GM18520 (cell line): ENCODE results near the gene TMPRSS7.
"Not testable (repeated sequence)": the region's sequence is repeated elsewhere in the genome, so short reads cannot be mapped to it uniquely, and the experiment has no call there.

ENCODE experiments used
- ATAC-seq: cut with Tn5 transposase; IDR thresholded peaks from one replicate; pipeline ENCODE4 v1.9.1; 2021; ENCODE audit not compliant: unreplicated experiment

The TMPRSS7 gene

DNA sequence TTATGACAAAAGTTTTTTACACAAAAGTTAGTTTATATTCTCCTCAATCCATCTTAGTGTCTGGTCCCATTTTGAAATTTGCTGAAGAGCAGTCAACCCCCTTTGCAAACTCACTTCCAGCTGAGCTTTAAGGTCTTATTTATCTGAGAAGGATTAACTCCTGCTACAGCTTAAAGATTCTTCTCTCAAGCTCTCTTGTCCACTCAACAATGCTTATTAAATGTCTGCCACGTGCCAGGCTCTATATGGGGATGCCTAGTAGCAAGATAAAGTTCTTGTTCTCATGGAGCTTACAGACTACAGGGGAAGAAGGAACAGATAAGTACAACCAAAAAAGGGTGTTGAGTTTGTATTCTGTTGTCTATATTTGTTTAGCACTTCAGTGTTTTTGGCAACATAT is 18.7 kb downstream of the TMPRSS7 start:
- ATAC-seq: no peak

DNA sequence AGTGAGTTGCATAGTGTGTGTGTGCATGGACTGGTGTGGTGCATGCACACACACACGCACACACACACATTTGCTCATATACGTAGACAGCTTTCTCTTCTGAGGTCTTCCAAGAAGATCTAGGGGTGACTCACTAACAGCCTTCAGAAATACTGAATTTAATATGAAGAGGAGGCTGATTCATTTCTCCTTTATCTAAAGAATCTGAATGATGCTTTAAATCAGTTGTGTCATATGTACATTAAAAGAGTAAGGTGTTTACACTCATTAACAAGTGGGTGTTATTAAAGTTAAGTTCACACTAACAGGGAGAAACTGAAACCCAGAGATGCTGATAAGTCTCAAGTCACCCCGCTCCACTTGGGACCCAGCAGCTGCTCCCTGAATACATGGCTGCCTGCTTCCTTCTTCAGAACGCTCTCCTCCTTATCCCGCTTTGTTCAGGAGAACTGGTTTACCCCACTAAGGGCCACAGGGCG is 22.0 kb downstream of the TMPRSS7 start:
- ATAC-seq: no peak

DNA sequence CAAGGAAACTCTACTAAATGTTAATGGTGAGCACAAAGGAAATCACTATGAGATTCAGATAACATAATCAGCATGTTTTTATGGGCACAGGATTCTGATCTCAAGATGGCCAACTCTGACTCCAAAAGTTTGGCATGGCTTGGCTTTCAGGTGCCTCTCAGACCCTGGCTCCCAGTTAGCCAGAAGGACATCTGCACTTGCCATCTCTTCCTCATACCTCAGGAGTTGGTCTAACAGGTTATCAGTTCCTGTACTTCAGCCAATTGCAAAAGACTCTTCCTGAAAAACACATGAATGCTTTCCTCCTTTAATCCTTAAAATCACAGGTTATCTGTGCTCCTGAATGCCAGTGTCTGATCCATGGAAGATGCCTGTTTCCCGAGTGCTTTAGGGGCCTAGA is 25.0 kb downstream of the TMPRSS7 start:
- ATAC-seq: no peak

DNA sequence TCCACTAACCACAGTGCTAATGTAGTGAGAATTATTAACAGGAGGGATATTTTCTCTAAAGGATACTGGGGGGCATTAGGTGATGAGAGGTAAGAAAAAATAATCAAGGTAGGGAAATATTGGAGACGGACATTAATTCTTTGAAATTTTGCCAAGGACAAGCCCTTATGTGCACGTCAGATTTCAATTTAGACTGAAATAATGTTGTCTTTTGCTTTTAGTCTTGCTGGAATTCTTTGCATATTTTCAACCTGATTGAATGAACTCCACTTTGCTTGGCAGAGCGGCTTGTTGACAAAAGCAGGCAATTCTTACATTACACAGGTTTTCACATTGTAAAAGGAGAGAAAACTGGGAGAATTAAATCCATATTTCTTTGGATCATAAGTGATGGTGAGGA is 26.6 kb downstream of the TMPRSS7 start:
- no peak for ATAC-seq

DNA sequence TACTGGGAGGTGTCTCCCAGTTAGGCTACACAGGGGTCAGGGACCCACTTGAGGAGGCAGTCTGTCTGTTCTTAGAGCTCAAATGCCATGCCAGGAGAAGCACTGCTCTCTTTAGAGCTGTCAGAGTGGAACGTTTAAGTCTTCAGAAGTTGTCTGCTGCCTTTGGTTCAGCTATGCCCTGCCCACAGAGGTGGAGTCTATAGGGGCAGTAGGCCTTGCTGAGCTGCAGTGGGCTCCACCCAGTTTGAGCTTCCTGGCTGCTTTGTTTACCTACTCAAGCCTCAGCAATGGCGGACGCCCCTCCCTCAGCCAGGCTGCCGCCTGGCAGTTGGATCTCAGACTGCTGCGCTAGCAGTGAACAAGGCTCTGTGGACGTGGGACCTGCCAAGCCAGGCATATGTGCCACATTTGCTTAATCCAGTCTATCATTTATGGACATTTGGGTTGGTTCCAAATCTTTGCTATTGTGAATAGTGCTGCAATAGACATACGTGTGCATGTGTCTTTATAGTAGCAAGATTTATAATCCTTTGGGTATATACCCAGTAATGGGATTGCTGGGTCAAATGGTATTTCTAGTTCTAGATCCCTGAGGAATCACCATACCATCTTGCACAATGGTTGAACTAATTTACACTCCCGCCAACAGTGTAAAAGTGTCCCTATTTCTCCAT is 38.0 kb downstream of the TMPRSS7 start:
- ATAC-seq: not testable (repeated sequence)

DNA sequence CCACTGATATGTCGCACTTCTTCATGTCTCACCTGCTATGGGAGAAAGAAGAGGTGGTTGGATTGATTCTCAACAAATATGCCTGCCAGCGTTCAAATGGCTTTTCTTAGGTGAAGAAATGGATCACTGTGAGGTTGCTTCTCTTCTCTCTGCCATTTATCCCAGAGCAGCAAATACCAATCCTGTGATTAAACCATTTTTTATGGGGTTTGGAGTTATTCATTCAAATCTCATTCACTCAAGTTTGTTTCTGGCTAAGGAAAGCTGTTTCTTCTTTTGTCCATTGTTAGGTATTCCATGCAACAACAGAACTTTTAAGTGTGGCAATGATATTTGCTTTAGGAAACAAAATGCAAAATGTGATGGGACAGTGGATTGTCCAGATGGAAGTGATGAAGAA is 39.5 kb downstream of the TMPRSS7 start:
- ATAC-seq: no peak

DNA sequence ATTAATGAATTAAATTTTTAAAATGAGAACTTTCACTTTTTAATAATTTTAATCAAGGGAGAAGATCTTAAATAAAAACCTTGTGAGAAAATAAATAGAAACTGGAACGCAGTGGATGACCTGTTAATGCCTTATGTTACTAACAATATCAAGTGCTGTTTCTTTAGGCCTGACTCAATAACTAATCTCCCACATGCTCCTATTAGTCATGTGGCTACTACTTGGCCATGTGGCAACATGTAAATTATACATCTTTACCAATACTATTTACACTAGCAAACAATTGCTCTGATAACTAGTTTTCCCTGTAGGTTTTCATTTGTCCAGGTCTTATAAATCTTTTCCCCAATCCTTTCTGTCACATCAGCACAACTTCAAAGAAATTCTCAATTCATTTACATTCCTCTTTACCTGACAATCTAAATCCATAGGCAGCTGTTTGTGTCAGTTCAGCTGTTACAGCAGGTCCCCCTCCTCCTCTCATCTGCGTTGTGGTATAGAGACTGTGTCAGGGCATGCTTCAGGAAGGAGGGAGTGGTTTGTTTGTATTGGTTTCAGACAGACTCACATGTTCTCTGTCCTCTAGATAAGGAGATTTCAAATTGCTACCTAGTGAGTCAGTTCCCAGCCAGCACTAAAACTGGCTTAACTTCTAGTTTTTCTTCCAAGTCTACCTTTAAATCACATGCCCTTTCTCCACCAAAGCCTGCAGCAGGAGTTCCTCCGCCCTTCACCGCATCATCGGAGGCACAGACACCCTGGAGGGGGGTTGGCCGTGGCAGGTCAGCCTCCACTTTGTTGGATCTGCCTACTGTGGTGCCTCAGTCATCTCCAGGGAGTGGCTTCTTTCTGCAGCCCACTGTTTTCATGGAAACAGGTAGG is 40.3 kb downstream of the TMPRSS7 start:
- ATAC-seq: peak; percentile 76

DNA sequence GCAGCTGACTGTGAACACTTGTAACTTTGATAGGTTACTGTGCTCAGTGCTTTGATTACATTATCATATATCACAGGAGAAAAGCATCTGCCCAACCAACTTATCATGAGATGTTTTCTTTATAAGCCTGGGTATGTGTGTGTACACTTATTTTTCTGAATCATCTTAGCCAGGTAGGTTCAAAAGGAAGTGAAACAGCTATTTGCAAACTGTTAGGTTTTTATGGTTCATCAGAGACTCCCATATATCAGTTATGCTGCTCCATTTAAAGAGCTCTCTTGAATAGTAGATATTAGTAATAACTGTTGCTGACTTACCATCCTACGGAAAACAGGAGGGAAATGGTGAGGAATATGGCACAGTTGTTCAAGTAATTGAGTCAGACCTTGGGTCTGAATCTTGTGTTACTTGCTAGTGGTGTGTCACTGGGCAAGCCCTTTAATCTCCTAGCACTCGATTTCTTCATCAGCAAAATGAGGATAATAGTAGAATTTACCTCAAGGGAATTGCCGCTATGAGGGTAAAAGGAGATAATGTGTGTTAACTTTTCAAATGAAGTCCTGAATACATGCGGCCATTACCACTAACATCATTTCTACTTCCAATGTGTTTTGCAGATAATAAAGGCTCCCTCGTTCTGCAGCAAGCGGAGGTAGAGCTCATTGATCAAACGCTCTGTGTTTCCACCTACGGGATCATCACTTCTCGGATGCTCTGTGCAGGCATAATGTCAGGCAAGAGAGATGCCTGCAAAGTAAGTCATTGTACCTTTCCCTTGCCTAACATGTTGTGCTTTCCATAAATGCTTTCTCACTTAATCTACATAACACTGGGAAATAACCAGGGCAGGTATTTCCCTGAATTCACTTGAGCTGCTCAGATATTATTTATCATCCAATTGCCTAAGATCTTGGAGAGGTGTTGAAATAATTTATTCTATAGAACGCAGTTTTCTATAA is 43.9 kb downstream of the TMPRSS7 start:
- ATAC-seq: no peak

DNA sequence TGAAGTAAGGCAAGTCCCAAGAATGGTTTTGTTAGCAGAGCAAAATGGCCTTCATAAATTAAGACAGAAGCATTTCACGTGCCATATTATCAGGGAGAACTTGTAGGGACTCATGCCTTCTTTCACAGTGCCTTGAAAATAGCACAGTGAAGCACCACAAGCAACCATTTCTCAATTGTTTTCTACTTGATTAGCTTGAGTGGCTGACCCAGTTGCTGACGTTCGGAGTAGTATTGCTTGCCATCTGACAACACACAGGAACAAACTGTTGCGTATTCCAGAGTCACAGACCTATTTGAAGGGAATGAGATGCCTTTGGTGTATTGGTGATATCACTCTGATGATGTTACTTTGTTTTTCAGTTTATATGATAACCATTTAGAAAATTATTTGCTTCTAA is 48.7 kb downstream of the TMPRSS7 start:
- ATAC-seq: no peak

DNA sequence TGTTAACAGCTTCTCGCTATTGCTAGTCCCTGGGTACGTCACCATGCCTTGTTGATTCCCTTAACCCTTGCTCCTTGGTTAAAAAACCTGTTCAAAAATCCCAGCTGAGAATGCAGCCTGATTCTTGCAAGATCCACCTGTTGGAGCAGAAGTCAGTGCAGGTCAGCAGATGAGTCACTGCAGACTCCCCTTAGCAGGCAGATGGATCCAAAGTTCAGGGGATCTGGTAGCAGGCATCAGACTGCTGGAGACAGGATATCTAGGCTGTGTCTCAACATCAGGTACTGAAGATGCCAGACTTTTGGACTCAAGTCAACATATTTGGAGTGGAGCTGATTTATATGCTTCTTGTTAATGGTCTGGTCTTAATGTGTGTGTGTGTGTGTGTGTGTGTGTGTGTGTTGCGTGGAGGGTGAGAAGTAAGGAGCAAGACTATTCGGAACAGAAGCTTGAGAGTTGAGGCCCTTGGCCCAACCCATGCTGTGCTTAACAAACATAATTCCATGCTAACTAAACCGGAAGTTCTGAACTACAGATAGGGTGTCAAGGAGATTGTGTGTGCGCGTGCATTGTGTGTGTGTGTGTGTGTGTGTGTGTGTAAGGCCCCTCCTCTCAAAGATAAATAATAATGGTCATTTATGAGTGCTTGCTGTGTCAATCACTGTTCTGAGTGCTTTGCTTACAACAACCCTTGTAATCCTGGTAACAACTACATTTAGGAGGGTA is 50.6 kb downstream of the TMPRSS7 start:
- no peak for ATAC-seq

DNA sequence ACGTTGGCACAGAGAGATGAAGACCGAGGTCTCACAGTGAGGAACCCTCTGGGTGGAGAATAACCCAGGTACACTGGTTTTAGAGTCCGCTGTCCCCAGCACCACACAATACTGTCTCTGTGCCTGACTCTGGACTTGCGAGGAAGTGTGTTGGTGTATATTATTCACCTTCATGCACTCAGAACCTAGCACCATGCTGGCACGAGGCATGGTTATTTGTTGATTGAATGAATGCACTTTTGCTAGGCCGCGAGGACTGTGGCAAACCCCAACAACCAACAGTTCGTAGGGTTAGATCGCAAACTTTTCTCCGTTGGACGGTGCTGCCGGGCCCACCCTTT is 51.2 kb downstream of the TMPRSS7 start:
- ATAC-seq: no peak

DNA sequence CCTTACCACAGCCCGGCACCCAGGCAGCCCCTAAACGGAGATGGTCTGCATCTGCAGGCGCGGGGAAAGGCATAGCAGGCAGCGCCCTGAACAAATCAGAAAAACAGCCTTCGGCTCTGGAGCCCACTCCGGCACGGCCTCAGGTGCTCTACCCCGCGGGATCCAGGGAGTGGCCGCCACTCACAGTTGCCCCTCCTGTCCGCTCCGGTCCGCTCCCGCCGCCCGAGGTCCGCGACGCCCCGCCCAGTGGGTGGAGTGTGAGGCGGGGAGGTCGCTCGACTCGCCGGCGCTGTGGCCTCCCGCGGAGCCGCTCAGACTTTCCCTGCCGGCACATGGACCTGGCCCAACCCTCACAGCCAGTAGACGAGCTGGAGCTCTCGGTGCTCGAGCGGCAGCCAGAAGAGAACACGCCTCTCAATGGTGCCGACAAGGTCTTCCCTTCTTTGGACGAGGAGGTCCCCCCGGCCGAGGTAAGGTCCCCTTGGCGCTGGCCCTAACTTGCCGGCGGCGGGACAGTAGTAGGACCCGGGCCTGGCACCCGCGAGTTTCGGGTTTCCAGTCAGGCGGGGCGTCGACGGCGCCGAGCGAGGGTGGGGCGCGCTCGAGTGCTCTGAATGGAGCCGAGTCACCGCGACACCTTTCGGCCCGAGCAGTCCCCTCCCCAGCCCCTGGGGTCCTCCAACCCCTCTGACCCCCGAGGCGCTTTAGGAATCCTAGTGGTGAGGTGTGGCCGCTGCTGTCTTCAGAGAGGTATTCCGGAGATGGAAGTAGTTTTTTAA is 51.7 kb downstream of the TMPRSS7 start, which contains the start of gene C3orf52:
Gene C3orf52 (plus strand): TSS at position 314 of the 779 bp plus-strand sequence. CDS start 19 bp downstream, at position 333.
- peak; percentile 76 for ATAC-seq

DNA sequence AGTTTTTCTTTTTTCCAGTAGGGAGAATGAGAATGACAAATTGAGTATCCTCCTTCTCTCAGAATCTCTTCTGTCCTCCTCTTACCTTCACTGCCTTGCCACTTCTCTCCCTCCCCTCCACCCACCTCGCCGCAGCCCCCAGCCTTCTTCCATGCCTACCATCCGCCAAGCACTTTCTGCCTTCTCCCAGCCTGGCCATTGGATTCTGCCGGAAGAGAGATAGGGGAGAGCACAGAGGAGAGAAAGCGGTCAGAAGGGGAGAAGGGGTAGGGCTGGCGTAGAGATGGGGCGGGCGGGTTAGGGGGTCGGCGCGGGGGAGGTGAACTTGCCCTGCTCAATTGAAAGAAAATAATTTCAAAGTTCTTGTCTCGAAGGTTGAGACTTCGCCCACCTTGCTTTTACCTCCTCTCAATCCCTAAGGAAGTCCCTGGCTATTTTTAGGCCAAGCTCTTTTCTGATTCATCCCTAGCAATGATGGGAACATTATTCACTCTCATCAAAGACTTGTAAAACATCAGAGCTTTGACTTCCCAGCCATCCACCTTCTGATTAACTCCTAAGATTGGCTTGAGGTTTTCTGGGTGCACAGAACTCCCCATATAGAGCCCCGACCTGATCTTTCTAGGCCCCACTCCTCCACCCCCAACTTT is 52.5 kb downstream of the TMPRSS7 start:
- ATAC-seq: no peak

DNA sequence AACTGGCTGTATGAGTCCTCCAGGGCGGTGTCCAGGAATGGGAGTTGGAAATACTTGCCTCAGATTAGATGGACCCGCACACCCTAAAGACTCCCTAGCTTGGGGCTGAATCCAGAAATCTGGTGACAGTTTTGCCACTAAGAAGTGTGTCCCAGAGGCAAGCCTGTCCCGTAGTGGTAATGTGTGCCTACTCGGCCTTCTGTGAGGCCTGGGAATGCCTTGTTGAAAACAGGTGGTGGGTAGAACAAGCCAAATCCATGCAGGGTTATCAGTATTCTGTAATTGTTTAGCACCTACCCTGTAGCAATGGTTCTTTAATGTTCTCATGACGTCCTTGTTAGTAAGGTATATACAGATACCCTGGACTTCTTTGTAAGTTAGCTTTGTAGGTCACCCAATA is 53.2 kb downstream of the TMPRSS7 start:
- ATAC-seq: no peak

DNA sequence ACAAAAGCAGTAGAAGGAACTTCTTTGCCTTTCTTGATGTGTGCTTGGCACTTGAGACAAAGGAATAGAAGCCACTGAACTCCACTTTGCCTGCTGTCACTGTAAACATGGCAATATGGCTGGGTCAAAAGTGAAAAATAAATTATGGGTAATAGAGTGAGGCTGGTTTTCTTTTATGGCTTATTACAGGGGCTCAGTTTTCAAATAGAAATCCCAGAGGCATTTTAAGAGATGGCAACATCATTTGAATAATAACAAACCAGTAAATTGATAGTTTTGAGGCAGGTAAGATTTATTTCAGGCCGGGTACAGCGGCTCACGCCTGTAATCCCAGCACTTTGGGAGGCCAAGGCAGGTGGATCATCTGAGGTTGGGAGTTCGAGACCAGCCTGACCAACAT is 54.4 kb downstream of the TMPRSS7 start:
- no peak for ATAC-seq

DNA sequence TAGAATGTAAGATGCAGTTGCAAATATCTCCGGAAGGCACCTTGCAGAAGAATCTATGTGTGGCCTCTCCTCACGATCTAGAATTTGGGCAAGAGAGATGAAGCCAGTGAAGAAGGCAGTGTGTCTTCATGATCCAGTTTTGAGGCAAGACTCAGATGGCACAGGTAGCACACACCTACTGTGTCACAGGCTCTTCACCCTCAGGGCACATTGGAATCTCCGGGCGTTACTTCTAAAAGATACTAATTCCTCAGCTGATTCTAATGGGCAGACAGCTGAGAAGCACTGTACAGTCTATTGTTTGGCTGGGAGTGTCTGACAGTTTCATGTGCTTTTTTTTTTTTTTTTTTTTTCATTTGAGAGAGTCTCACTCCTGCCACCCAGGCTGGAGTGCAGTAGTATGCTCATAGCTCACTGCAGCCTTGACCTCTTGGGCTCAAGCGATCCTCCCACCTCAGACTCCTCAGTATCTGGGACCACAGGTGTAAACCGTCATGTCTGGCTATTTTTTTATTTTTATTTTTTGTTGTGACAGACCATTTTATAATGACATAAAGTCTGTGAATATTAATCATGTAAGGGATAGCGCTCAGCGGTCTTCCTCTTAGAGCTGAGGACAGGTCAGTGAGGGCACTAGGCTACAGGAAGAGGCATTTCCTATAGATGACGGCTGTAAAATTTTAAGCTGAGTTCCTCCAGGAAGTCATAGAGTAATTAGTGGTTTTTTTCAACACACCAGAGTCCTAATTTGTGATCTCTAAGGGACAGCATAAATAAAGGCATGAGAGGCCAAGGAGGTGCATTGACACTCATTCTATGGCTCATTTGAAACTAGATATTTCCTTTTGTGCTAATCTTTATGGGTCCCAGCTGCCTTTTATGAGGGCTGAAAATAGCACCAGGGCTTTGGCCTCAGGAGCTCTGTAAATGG is 55.7 kb downstream of the TMPRSS7 start:
- no peak for ATAC-seq

DNA sequence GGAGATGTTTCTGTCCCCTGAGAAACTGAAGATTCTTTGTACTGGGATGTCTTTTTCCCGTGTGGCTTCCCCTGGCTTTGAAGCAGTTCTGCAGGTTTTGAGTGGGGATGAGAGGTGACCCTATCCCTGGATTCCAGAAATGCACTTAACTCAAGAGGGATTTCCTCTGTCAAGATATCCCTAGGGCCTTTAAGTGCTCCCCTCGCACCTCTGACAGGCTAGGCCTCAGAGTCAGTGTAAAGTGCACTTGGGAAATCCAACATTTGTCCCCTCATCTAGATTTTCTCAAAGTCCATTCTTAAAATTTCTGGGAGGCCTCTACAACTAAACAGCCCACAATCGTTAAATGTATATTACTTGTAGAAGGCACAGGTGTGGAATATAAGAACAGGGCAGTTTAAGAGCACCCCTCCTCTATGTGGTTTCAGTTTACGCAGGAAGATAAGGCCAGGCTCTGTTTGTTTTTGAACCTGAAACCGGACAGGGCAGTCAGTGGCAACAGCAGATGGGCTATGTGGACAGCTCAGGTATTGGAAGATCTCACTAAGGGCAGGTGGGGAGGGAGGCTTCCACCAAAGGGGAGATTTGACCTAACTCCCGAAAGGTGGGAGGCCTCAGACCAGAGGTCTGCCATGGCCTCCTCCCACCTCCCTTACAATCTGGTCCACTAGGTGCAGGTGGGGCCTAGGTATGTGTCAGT is 56.5 kb downstream of the TMPRSS7 start:
- no peak for ATAC-seq
